ACC112 (cell line): Measurements from ENCODE around the gene IDI2.
"Not testable (repeated sequence)": the region's sequence is repeated elsewhere in the genome, so short reads cannot be mapped to it uniquely, and the experiment has no call there.

Experiments
- H2AFZ ChIP-seq: fragments of 200-600 bp; sonication (generic); one replicate; pipeline ENCODE4 v1.6.0; 2017; ENCODE audit warnings: antibody characterized with exemption, low read length; ENCODE audit not compliant: unreplicated experiment
- H3K27ac ChIP-seq: fragments of 200-600 bp; sonication (generic); 2 replicates; pipeline ENCODE4 v1.5.1; 2014; ENCODE audit warnings: low read depth, mild to moderate bottlenecking, antibody characterized with exemption, low read length, moderate library complexity
- H3K27me3 ChIP-seq: fragments of 200-600 bp; sonication (generic); 2 replicates; pipeline ENCODE4 v1.6.1; 2014; ENCODE audit warnings: mild to moderate bottlenecking, antibody characterized with exemption, low read length, moderate library complexity, mixed read lengths; ENCODE audit not compliant: insufficient read depth
- H3K36me3 ChIP-seq: fragments of 200-600 bp; sonication (generic); 2 replicates; pipeline ENCODE4 v1.6.1; 2016; ENCODE audit warnings: mild to moderate bottlenecking, antibody characterized with exemption, low read length, moderate library complexity, mixed read lengths; ENCODE audit not compliant: insufficient read depth
- H3K4me1 ChIP-seq: fragments of 200-600 bp; sonication (generic); one replicate; pipeline ENCODE4 v1.6.1; 2016; ENCODE audit warnings: low read length, mixed read lengths; ENCODE audit not compliant: insufficient read depth, unreplicated experiment, control insufficient read depth
- H3K4me3 ChIP-seq: fragments of 200-600 bp; sonication (generic); 2 replicates; pipeline ENCODE4 v1.5.1; 2014; ENCODE audit warnings: mild to moderate bottlenecking, low read depth, low read length
- H3K79me2 ChIP-seq: fragments of 200-600 bp; sonication (generic); one replicate; pipeline ENCODE4 v1.6.0; 2016; ENCODE audit warnings: low read length; ENCODE audit not compliant: control insufficient read depth, unreplicated experiment, insufficient read depth

The IDI2 gene

DNA sequence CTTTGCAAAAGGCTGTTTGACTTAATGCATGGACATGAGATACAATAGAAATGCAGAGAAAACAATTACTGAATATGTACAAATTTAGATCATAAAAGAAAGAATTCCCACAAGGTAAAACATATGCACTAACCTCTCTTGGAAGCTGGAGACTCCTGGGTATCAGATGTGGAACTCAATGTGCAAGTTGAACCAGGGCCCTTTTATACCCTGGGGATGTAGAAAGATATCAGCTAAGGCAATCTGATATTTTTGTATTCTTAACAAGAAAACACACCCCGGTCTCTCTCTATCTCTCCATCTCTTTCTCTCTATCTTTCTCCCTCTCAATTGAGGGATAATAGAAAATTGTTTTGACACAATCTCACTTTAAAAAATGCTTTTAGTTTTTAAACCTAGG is at the start of gene IDI2:
IDI2 (minus strand) TSS at position 177 of the 400 bp plus-strand sequence. CDS start 1,136 bp downstream, outside the sequence.
- Histone ChIP-seq H3K79me2 (no peaks in the 10 kb centered on the region), H3K27me3 (no peaks in the 10 kb centered on the region), H3K4me3 (no peak within 1 kb of the TSS), H2AFZ (no peak within 1 kb of the TSS), H3K36me3 (no peaks in the 10 kb centered on the region), H3K4me1 (no peaks in the 10 kb centered on the region), H3K27ac (no peak within 1 kb of the TSS)

DNA sequence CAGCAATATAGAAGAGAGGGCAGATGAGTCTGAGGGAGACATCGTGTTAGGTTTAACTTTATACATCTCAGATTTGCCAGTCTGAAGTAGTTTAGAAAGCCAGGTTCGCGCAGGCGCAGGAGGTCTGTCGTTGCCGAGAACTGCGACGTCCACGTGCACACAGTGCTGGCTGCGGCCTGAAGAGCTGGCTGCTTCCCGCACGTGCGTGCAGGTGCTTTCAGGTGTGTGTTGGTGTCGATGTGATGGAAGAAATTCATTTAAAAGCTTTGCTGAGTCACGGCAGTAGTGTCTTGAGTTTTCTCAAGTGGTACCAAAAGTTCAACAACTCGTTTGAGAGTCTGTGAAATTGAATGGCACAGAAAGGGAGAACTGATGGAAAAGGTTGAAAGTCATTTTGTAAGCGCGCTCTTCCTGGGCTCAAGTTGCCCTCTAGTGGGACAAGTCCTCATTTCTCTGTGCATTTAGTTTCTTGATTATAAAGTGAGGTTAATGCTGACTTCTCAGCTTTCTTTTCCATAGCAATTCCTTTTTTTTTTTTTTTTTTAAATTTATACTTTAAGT is 49.2 kb upstream of the IDI2 start:
- no peak overlapping the region for H2AFZ ChIP-seq
- no peaks in the 10 kb centered on the region for H3K27me3 ChIP-seq
- H3K4me1 ChIP-seq: no peaks in the 10 kb centered on the region
- H3K36me3 ChIP-seq: 0 out of 2 replicates have a peak, but pooled peaks cover under 1% of the 10 kb centered on the region
- peaks cover 3% of the 10 kb centered on the region for H3K79me2 ChIP-seq
- H3K27ac ChIP-seq: no peak overlapping the region
- no peak overlapping the region for H3K4me3 ChIP-seq

GRCh38 chr10:1074052-1074747 is 48.5 kb upstream of the IDI2 start:
- H3K27ac ChIP-seq: no peak overlapping the region
- H2AFZ ChIP-seq: no peak overlapping the region
- no peaks in the 10 kb centered on the region for H3K4me1 ChIP-seq
- H3K36me3 ChIP-seq: no peaks in the 10 kb centered on the region
- H3K27me3 ChIP-seq: no peaks in the 10 kb centered on the region
- peaks cover 6% of the 10 kb centered on the region for H3K79me2 ChIP-seq
- H3K4me3 ChIP-seq: no peak overlapping the region

DNA sequence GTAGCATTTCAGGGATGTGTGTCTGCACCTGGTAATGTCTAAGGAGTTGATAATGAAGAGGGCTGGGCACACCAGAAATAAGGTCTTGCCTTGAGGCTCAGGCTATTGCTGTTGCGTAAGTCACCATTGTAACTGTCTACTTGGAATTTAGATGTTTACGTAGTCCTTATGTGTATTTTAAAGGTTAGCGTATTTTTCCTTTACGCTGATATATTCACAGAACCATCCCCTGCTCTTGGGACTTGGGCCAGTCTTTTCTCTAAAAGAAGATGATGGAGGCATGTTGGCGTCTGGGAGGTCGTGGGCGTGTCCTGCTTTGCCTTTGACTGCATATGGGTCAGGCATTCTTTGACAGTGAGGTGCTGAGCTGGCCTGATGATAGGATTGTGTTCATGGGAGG is 45.3 kb upstream of the IDI2 start:
- no peaks in the 10 kb centered on the region for H3K4me1 ChIP-seq
- no peak overlapping the region for H3K4me3 ChIP-seq
- no peak overlapping the region for H2AFZ ChIP-seq
- H3K79me2 ChIP-seq: peaks cover 23% of the 10 kb centered on the region
- H3K27ac ChIP-seq: no peak overlapping the region
- H3K36me3 ChIP-seq: no peaks in the 10 kb centered on the region
- no peaks in the 10 kb centered on the region for H3K27me3 ChIP-seq

DNA sequence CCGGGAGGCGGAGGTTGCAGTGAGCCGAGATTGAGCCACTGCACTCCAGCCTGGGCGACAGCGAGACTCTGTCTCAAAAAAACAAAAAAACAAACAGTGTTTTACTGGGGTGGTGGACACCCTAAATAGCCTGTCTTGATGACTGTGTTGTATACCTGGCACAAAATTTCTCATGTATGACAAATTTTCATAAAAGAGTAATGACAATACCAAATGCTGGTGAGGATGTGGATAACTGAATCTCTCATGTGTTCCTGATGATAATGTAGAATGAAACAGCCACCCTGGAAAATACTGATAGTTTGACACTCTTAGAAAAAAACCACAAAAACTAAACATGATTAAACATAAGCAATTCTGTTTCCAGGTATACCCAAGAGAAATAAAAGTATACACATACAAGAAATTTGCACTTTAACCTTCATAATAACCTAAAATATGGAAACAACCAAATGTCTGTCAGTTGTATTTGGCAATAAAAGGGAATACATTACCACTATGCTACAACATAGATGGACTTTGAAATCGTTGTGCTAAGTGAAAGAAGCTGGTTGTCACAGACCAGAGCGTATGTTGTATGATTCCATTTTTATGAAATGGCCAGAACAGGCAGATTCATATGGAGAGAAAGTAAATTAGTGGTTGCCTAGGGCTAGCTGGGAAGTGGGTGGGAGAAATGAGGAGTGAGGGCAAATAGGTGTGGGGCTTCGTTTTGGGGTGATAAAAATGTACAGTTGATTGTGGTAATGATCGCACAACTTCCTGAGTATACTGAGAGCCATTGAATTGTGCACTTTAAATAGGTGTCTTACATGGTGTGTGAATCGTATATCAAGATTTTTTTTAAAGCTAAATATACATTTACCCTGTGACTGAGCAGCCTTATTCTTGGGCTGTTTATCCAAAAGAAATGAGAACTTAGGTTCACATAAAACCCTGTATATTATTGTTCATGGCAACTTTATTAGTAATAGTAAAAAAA is 43.0 kb upstream of the IDI2 start:
- 0 out of 2 replicates have a peak, but pooled peaks cover 6% of the 10 kb centered on the region for H3K36me3 ChIP-seq

DNA sequence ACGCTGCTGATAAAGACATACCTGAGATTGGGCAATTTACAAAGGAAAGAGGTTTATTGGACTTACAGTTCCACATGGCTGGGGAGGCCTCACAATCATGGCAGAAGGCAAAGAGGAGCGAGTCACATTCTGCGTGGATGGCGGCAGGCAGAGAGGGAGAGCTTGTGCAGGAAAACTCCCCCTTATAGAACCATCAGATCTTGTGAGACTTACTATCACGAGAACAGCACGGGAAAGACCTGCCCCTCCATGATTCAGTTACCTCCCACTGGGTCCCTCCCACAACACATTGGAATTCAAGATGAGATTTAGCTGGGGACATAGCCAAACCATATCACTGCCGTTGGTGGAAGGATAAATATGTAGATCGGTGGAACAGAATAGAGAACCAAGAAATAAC is 41.1 kb upstream of the IDI2 start:
- not testable (repeated sequence) for H2AFZ ChIP-seq, H3K36me3 ChIP-seq, H3K4me3 ChIP-seq, H3K4me1 ChIP-seq, H3K27ac ChIP-seq, H3K27me3 ChIP-seq
- H3K79me2 ChIP-seq: peaks cover 36% of the 10 kb centered on the region

More for the DNA sequence above, 43.0 kb upstream of the IDI2 start:
- no peak overlapping the region for H3K4me3 ChIP-seq
- no peak overlapping the region for H2AFZ ChIP-seq
- H3K27me3 ChIP-seq: no peaks in the 10 kb centered on the region
- peaks cover 30% of the 10 kb centered on the region for H3K79me2 ChIP-seq
- H3K27ac ChIP-seq: no peak overlapping the region
- no peaks in the 10 kb centered on the region for H3K4me1 ChIP-seq

- H3K79me2 ChIP-seq: peaks cover 54% of the 10 kb centered on the region
- H3K4me3 ChIP-seq: no peak overlapping the region
- 0 out of 2 replicates have a peak, but pooled peaks cover 10% of the 10 kb centered on the region for H3K36me3 ChIP-seq
- H3K27me3 ChIP-seq: no peaks in the 10 kb centered on the region
- H3K4me1 ChIP-seq: peaks cover 7% of the 10 kb centered on the region
- H3K27ac ChIP-seq: no peak overlapping the region
- H2AFZ ChIP-seq: no peak overlapping the region
Measured at GRCh38 chr10:1064964-1065247, 39.2 kb upstream of the IDI2 start.

DNA sequence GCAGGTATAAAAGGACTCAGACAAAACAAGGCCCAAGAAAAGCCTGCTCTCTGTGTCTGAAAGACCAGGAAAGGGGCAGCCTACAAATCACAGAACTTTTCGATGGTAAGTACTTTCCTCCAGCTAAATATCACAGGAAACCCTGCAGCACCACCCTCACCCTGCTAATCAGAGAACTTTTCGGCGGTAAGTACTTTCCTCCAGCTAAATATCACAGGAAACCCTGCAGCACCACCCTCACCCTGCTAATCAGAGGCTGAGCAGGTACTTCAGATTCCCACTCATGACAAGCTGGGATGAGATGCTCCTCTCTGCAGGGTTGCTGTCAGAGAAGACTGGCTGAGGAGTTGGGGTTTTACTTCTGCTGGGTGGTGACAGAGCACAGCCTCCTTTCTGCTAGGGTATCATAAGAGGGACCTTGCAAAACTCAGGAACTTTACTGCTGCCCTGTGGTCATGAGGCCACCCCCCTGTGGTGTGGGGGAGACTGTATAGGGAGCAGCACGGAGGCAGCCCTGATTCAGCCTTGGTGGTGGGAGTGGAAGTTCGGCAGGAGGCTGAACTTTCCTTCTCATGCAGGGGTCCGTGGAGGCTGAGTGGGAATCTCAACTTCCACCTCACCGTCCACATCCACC is 37.7 kb upstream of the IDI2 start:
- H3K4me3 ChIP-seq: no peak overlapping the region
- H3K36me3 ChIP-seq: 0 out of 2 replicates have a peak, but pooled peaks cover 10% of the 10 kb centered on the region
- peaks cover 58% of the 10 kb centered on the region for H3K79me2 ChIP-seq
- H2AFZ ChIP-seq: no peak overlapping the region
- H3K27me3 ChIP-seq: no peaks in the 10 kb centered on the region
- H3K27ac ChIP-seq: no peak overlapping the region
- H3K4me1 ChIP-seq: peaks cover 12% of the 10 kb centered on the region

DNA sequence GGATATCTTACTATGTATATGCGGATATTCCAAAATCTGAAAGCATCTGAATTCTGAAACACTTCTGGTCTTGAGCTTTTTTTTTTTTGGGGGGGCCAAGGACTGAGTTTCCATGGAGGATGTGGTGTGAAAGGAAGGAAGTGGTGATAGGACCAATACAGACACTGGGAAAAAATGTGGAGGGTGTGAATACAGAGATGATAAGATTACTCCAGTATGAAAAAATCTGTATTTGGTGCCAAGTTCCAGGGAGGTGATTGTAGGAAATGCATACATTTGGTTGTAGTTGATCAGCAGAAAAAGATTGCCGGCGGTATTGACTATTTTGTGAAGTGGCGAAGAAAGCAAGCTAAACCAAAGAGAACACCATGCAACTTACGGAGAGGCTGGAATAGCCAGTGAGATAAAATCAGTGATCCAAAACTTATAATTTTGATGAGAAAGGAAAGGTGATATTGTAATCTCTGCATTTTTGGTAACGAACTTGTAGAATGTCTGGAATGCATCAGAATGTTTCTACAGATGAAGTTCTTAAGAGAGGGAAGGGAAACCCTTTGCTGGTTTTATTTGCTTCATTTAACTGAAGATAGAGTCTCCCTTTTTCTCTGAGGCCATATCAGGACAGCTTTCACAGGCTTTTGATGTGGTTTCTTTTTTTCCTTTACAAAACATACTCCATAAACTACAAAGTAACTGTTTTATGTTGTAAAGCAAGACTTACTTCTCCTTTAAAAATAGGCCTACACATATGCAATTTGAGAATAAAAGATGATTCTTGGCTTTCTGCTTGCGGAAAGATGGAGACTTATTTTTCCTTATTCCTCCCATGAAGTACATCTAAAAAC is 36.5 kb upstream of the IDI2 start:
- Histone ChIP-seq H3K79me2 (peaks cover 64% of the 10 kb centered on the region), H3K27ac (no peak overlapping the region), H3K4me1 (peaks cover 21% of the 10 kb centered on the region), H3K27me3 (no peaks in the 10 kb centered on the region), H2AFZ (no peak overlapping the region), H3K4me3 (no peak overlapping the region), H3K36me3 (0 out of 2 replicates have a peak, but pooled peaks cover 10% of the 10 kb centered on the region)

- Histone ChIP-seq H3K27me3 (no peaks in the 10 kb centered on the region), H3K36me3 (0 out of 2 replicates have a peak, but pooled peaks cover 10% of the 10 kb centered on the region), H2AFZ (no peak overlapping the region), H3K27ac (no peak overlapping the region), H3K4me3 (no peak overlapping the region), H3K4me1 (peaks cover 25% of the 10 kb centered on the region), H3K79me2 (peaks cover 77% of the 10 kb centered on the region)
Measured at GRCh38 chr10:1059902-1060301, 34.2 kb upstream of the IDI2 start.
